ENCODE results near the gene CFAP61.
A peak's percentile ranks its signal among the peaks of the same experiment; 100 is the strongest.
"Not testable (repeated sequence)": the region's sequence is repeated elsewhere in the genome, so short reads cannot be mapped to it uniquely, and the experiment has no call there.

The CFAP61 gene

DNA sequence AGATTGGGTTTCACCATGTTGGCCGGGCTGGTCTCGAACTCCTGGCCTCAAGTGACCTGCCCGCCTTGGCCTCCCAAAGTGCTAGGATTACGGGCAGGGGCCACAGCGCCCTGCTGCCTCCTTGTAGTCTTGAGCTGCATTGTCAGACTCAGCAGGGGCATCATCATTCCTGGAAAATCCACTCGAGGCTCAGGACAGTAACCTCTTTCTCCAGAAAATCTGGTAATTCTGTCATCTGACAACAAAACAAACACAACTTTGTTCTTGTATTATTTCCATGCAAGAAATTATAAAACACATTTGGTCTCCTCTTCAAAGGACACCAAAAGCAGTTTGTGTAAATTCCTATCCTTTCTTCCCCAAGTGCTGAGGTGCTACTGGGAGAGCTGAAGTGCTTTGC, 178.4 kb downstream of the CFAP61 start:
- no peak for DNase-seq (ENCODE audit: low read depth in 2 of 2)

DNA sequence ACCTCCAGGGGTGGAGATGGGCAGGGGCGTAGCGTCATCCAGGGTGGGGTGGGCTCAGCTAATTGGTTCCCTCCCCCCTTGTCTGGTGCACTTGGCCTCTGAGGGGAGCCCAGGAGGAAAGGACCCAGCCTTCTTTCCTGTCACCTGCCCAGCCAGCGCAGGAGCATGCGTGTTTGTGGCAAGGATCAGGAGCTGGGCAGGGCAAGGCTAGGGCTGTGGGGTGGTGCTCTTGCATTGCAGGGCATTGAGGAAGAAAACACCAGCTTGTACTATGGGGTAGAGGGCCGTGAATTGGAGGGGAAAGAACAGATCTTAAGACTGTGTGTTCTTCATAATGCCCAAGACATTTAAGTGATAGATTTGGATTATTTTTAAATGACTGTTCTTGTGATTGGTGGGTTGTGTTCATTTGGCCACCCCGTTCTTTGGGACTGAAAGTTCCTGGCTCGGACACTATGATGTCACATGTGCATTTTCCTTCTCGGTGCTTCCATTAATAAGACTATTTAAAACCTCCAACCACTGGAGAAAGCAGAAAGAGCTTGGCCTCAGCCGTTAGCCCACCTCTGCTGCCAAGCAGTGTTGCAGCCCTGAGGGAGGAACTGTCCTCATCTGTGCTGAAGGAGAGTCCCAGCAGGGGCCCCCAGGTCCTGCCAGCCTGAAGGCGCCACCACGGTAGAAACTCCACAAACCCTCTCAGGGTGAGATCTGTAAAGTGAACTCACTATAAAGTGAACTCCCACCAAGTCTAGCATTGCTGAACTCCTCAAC, 179.4 kb downstream of the CFAP61 start:
- no peak for DNase-seq (ENCODE audit: low read depth in 2 of 2)

- DNase-seq (ENCODE audit: low read depth in 2 of 2), result no peak
These were observed 180.7 kb downstream of the CFAP61 start for GRCh38 chr20:20233041-20233514.

DNA sequence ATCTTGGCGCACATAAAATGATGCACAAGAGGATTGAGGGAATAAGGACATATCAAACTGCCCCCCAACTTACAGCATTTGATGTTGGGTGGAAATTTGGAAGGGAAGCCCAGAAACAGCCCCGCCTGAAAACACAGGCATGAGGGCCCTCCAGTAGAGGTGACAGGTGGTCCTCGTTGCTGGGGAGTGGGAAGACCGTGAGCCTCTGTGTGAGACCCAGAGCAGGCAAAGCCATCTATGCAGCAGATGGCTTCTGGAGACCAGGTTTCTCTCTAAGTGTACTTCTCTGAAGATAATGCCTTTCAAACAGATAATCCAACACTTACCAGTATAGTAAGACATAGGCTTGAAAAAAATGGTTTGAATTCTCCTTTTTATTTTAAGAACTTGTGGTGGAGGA, 183.3 kb downstream of the CFAP61 start:
- no peak for DNase-seq (ENCODE audit: low read depth in 2 of 2)

DNA sequence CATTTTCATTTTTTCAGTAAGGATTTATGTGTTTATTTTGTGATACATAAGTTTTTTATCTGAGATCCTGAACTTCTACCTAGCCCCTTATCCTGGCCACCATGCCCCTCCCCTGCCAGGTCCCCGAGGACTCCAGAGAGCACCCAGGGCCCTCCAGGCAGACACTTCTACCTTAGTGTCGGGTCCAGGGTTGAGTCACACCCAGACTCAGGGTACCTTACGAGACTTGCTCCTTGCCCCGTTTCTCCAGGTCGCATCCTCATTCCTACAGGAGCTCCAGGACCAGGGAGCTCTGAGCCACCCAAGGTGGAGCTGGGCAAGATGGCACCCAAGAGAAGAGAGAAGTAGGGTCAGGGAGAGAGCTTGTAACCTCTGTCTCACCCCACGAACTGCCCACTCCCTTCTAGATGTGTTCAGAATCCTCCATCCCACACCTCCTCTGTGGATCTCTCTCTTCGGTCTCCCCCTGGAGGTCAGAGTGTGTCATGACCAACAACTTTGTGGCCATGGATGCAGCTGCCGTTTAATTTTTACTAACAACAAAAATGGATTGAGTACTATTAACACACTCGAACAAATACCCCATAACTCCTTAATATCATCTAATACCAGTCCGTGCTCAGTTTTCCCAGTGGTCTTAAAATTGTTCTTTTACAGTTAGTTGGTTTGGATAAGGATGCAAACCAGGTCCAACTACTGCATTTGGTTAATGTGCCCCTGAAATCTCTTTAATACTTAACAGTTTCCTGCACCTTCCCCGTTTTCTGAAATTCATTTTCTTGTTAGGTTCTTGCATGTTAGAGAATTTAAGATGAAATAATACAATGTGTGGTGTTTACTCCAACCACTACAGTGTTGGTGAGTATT, 185.0 kb downstream of the CFAP61 start:
- peak; percentile 2 to 9 for DNase-seq (ENCODE audit: low read depth in 2 of 2)

DNA sequence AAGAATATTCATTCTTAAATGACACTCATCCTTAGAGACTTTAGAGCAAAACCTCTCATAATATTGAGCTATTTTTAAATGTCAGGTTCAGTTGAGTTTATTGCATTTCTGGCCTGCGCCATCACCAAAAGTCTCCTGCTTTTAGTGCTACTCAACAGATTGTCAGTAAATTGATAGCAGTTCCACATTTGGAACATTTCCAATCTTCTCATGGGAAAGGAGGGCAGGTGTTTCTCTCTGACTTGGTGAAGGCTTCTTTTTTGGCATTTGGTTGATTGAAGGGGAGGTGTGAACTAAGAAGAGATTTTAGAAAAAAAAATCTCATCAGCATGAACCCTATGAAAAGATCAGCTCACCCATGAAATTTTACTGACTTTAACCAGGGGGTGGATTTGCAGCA, 189.6 kb downstream of the CFAP61 start:
- no peak for DNase-seq (ENCODE audit: low read depth in 2 of 2)

DNA sequence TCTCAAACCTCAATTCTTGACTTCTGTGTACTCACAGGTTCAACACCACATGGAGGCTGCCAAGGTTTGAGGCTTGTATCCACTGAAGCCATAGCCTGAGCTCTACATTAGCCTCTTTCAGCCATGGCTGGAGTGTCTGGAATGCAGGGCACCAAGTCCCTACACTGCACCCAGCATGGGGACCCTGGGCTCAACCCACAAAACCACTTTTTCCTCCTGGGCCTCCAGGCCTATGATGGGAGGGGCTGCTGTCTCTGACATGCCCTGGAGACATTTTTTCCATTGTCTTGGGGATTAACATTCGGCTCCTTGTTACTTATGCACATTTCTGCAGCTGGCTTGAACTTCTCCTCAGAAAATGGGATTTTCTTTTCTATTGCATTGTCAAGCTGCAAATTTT, 192.1 kb downstream of the CFAP61 start:
- not testable (repeated sequence) for DNase-seq (ENCODE audit: low read depth in 2 of 2)

- no peak for DNase-seq (ENCODE audit: low read depth in 2 of 2)
These were observed 194.8 kb downstream of the CFAP61 start for GRCh38 chr20:20246996-20247633.

DNA sequence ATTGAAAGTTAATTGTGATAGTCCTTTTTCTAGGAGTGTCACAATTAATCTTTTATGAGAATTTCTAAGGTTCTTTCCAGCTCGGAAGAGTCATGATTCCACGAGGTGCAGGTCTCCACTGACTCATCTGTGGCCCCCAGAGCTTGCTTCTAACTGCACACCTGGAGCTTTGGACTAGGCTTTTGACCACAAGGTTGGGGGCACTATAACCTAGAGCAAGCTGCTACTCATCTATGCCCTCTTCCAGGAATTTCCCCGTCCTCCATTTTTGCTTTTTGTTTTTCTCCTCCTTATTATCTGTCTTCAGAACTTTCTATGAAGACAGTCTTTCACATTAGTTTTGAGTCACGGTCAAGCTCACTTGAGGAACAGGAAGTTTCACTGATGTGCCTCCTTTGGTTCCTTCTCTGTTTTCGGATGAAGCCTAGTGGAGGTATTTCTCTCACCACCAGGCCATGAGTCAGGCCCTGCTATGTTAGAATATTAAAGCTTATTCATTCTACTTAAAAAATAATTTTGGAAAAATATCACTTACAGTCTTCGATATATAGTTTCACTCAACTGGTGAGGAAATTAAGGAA, 196.4 kb downstream of the CFAP61 start:
- no peak for DNase-seq (ENCODE audit: low read depth in 2 of 2)

GRCh38 chr20:20251317-20251716, 199.0 kb downstream of the CFAP61 start:
- DNase-seq (ENCODE audit: low read depth in 2 of 2), result no peak

- DNase-seq (ENCODE audit: low read depth in 2 of 2), result no peak
These were observed 199.5 kb downstream of the CFAP61 start for GRCh38 chr20:20251836-20252235.

- DNase-seq (ENCODE audit: low read depth in 2 of 2), result no peak
These were observed 200.9 kb downstream of the CFAP61 start for GRCh38 chr20:20253039-20253743.

DNA sequence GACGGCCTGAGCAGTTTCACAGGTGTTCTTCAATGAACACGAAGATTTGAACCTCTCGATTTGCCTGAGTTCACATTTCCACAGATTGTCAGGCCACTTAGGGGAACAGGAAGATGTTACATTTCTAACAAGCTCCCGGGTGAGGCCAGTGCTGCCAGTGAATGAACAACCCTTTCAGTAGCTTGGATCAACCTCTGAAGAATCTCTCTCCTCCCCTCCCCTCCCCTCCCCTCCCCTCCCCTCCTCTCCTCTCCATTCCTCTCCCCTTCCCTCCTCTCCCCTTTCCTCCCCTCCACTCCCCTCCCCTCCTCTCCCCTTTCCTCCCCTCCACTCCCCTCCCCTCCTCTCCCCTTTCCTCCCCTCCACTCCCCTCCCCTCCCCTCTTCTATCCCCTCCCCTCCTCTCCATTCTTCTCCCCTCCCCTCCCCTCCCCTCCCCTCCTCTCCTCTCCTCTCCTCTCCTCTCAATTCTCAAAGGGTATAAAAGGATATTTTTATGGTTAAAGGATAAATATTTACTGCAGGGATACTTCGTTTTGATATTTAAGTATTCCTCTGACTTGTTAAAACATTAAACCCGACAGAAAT, 201.5 kb downstream of the CFAP61 start:
- DNase-seq (ENCODE audit: low read depth in 2 of 2), result no peak

- no peak for DNase-seq (ENCODE audit: low read depth in 2 of 2)
These were observed 202.8 kb downstream of the CFAP61 start for GRCh38 chr20:20255099-20255498.

DNA sequence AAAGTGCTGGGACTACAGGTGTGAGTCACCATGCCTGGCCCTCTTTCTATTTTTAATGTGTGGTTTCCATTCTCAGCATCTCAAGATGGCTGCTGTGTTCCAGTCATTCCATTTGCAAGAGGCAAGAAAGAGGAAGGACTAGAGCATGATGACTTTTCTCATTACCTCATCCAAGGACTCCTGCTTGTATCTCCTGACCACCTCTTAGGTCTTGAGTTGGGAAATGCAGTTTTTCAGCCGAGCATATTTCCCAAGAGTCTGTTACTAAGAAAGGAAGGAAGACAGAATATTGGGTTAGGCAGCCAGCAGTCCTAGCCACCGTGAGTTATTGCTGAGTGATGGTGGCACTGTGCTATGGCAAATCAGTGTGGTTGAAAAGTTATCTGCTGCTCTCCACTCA, 207.2 kb downstream of the CFAP61 start:
- DNase-seq (ENCODE audit: low read depth in 2 of 2), result no peak

DNA sequence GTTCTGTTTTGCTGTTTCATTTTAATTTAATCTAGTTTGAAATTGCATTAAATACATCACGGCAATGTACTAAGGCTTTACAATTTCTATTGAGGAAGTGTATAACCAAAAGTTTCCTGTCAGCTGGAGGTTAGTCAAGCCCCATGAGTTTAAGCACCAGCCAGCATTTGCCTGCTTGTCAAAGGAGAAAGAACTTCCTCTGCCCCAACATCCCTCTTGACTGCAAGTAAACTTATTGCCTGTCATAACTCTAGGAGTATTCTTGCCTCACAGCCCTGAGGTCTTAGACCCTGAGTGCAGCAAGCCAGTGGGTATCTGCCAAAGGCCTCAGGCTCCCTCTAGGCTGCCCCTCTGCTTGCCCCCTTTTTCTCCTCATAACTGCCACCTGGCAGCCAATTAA, 208.8 kb downstream of the CFAP61 start:
- no peak for DNase-seq (ENCODE audit: low read depth in 2 of 2)

DNA sequence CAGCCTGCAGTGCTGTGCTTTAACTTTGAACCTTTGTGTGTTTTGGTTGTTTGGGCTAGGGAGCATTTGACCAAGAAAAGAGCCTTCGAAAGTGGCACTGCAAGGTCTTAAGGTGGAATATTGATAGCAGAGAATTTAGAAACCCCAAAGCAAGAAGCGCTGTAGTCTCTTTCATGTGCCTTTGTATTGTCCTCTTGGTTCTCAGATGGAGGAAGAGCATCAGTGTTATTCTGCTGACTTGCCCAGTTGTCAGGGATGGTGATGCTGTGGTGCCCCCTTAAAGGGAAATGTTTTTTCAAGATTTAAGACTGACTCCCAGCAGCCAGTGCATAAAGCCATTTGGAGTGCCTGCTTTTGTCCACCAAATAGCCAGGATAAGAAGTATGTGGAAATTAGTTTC, 212.9 kb downstream of the CFAP61 start:
- no peak for DNase-seq (ENCODE audit: low read depth in 2 of 2)

GRCh38 chr20:20266552-20266951, 214.2 kb downstream of the CFAP61 start:
- no peak for DNase-seq (ENCODE audit: low read depth in 2 of 2)

DNA sequence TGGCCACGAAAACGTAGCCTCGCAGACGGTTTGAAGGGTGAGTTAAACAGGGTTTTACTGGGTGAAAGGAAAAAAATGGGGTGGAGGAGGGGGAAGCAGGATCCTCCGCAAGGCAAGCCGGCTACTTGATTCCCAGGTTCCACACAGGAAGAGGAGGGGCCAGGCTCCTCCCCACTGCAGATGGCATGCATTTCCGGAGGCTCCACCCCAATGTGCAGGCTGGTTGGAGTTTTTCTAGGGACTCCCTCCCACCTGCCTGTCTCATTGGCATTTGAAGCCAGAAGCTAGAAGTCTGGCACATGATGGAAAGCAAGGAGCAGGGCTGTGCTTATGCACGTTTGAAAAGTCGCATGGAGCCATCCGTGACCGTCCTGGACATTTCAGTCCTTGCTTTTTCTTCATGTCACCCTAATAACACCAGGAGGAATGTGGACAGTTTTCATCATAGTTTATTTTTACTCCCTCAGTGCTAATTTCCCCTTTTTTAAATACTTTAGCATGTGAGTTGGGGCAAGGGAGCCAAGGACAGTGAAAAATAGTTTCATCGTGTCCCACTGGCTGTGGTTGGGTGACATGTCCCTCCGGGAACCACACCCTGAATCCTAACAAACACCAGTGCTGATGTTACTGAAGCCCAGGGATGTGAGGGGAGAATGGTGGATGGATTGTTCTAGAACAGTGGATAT, 215.5 kb downstream of the CFAP61 start:
- DNase-seq (ENCODE audit: low read depth in 2 of 2), result no peak

GRCh38 chr20:20271271-20271670, 218.9 kb downstream of the CFAP61 start:
- DNase-seq (ENCODE audit: low read depth in 2 of 2), result no peak
